Measurements from ENCODE around the gene ST3GAL4.
"Not testable (repeated sequence)": the region's sequence is repeated elsewhere in the genome, so short reads cannot be mapped to it uniquely, and the experiment has no call there.

DNA sequence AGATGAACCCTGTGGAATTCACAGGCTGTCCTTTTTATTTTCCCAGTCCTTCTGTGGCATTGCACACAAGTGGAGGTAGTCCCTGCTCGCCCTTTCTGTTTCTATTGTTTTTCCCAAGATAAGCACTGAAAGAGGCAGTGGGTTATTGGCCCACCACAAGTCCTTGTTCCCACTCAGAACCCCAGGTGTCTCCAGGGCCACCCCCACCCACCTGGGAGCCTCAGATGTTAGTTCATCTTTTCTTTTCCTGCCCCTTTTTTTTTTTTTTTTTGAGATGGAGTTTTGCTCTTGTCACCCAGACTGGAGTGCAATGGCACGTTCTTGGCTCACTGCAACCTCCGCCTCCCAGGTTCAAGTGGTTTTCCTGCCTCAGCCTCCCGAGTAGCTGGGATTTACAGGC lies 46.7 kb upstream of the ST3GAL4 start:
- TF ChIP-seq, protein P1, sequence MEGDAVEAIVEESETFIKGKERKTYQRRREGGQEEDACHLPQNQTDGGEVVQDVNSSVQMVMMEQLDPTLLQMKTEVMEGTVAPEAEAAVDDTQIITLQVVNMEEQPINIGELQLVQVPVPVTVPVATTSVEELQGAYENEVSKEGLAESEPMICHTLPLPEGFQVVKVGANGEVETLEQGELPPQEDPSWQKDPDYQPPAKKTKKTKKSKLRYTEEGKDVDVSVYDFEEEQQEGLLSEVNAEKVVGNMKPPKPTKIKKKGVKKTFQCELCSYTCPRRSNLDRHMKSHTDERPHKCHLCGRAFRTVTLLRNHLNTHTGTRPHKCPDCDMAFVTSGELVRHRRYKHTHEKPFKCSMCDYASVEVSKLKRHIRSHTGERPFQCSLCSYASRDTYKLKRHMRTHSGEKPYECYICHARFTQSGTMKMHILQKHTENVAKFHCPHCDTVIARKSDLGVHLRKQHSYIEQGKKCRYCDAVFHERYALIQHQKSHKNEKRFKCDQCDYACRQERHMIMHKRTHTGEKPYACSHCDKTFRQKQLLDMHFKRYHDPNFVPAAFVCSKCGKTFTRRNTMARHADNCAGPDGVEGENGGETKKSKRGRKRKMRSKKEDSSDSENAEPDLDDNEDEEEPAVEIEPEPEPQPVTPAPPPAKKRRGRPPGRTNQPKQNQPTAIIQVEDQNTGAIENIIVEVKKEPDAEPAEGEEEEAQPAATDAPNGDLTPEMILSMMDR (IDR thresholded peaks at IDR 0.05): not testable (repeated sequence)
- TF ChIP-seq EZH2 (IDR thresholded peaks at IDR 0.05; ENCODE audit: borderline replicate concordance, insufficient read depth, low read depth, low read length, poor library complexity, severe bottlenecking): not testable (repeated sequence)
